ENCODE data around the gene CLEC2B.
"Not testable (repeated sequence)": the region's sequence is repeated elsewhere in the genome, so short reads cannot be mapped to it uniquely, and the experiment has no call there.

Gene CLEC2B

DNA sequence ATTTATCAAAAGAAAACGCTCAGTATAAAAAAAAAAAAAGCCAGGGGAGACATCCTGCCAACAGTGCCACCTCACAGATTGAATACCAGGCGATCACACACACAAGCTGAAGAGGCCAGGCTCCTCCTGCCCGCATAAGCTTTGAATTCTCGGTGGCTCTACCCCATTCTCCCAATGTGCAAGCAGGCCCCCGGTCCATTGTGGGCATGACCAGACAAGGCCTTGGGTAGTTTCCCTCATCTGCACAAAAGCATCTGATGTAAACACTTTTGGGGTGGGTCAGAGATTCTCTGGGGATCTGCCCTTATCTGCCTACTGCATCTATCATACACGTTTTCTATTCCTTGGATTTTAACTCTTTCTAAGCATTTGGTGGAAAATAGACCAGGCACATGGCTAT lies 28.4 kb upstream of the CLEC2B start:
- Histone ChIP-seq H3K36me3 (ENCODE audit: control insufficient read depth, insufficient read depth, low read length) (no peaks in the 10 kb centered on the region), H3K27me3 (ENCODE audit: control insufficient read depth, insufficient read depth, low read length, poor library complexity, severe bottlenecking) (no peaks in the 10 kb centered on the region), H3K4me1 (ENCODE audit: control insufficient read depth, insufficient read depth, low read length) (no peaks in the 10 kb centered on the region), H3K27ac (ENCODE audit: insufficient read depth, low read depth, low read length, poor library complexity, severe bottlenecking) (no peak overlapping the region), H3K4me3 (ENCODE audit: insufficient read depth, low read depth, low read length) (no peak overlapping the region), H3K9me3 (ENCODE audit: control insufficient read depth, low read length) (no peaks in the 10 kb centered on the region)
- WGBS, 2 experiments = 92 to 93% methylated on average over 6 of the region's 6 CpGs

DNA sequence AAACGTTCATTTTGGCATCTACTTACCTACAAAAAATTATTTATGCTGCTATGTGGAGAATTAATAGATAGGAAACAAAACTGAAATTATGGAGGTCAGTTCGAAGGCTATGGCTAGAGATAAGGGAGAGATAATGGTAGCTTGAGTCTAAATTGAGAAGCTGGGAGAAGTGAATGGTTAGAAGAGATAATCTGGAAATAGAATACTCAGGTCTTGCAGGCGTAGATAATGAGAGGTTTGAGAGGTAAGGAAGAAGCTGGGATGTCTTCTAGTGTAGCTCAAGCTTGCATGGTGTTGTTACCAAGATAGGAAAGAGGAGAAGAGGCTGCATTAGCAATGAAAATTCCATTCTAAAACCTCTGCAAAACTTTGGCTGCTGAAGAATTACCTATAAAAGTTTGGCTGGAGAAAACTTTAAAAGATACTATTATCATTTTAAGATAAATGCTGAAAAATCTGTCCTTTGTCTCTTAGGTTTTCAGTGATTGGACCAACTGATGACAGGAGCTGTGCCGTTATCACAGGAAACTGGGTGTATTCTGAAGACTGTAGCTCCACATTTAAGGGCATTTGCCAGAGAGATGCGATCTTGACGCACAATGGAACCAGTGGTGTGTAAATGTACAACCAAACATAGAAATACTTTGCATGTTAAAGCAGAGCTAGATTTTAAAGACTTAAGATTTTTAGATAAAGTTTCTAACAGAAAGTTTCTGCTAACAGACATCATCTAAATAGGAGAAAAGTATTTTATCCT lies 26.2 kb upstream of the CLEC2B start:
- no peak overlapping the region for H3K4me3 ChIP-seq (ENCODE audit: insufficient read depth, low read depth, low read length)
- no peaks in the 10 kb centered on the region for H3K27me3 ChIP-seq (ENCODE audit: control insufficient read depth, insufficient read depth, low read length, poor library complexity, severe bottlenecking)
- H3K9me3 ChIP-seq (ENCODE audit: control insufficient read depth, low read length) = no peaks in the 10 kb centered on the region
- H3K27ac ChIP-seq (ENCODE audit: insufficient read depth, low read depth, low read length, poor library complexity, severe bottlenecking) = no peak overlapping the region
- H3K36me3 ChIP-seq (ENCODE audit: control insufficient read depth, insufficient read depth, low read length) = no peaks in the 10 kb centered on the region
- 93 to 96% methylated on average over 5 to 6 of the region's 6 CpGs for WGBS, 2 experiments
- no peaks in the 10 kb centered on the region for H3K4me1 ChIP-seq (ENCODE audit: control insufficient read depth, insufficient read depth, low read length)

DNA sequence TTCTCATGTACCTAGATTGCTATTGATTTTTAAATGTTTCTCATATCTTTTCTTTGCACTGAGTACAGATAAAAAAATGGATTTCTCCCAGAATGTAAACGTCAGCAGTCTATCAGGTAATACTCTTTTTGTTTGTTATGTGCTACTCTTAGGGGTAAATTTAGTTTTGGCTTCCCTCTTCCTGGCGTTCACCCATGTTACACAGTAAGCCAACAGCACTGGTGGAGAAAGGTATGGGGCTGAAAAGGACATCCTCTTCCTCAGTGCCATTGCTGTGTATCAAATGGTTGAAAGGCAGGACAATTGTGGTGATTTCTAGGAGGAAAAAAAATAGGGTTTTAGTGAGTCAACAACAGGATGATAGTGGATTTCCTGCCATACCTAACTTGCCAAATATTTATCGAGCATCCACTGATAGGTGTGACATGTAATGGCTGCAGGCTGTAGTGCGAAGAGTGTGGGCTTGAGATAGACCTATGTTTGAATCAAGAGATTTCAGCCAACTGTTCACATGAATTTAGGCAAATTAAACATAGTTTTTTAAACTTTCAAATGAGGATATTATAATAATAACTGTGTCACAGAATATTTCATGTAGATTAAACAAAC lies 19.6 kb upstream of the CLEC2B start:
- Histone ChIP-seq H3K4me3 (ENCODE audit: insufficient read depth, low read depth, low read length) (no peak overlapping the region), H3K27me3 (ENCODE audit: control insufficient read depth, insufficient read depth, low read length, poor library complexity, severe bottlenecking) (no peaks in the 10 kb centered on the region), H3K4me1 (ENCODE audit: control insufficient read depth, insufficient read depth, low read length) (no peaks in the 10 kb centered on the region), H3K9me3 (ENCODE audit: control insufficient read depth, low read length) (no peaks in the 10 kb centered on the region), H3K36me3 (ENCODE audit: control insufficient read depth, insufficient read depth, low read length) (no peaks in the 10 kb centered on the region), H3K27ac (ENCODE audit: insufficient read depth, low read depth, low read length, poor library complexity, severe bottlenecking) (no peak overlapping the region)
- 93 to 94% methylated on average over 4 of the region's 4 CpGs for WGBS, 2 experiments

DNA sequence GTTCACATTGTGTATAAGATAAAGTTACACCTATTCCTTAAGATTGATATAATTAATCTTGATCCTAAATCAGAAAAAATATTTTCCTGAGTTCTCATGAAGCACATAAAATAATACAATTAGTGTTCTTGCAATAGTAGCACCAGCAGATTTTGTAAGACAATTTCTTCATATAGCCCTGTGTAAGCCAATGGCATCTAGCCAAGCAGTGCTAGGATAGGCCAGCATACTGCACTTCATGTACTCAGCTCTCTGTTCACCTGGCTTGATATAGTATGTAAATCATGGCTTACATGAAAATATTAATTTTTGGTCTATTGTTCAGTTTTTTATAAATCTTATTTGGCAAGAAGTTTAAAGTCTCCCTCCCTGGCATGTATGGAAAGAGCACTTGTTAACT lies 14.0 kb upstream of the CLEC2B start:
- Histone ChIP-seq H3K4me1 (ENCODE audit: control insufficient read depth, insufficient read depth, low read length) (no peaks in the 10 kb centered on the region), H3K27me3 (ENCODE audit: control insufficient read depth, insufficient read depth, low read length, poor library complexity, severe bottlenecking) (no peaks in the 10 kb centered on the region), H3K4me3 (ENCODE audit: insufficient read depth, low read depth, low read length) (no peak overlapping the region), H3K36me3 (ENCODE audit: control insufficient read depth, insufficient read depth, low read length) (no peaks in the 10 kb centered on the region), H3K9me3 (ENCODE audit: control insufficient read depth, low read length) (no peaks in the 10 kb centered on the region), H3K27ac (ENCODE audit: insufficient read depth, low read depth, low read length, poor library complexity, severe bottlenecking) (no peak overlapping the region)

DNA sequence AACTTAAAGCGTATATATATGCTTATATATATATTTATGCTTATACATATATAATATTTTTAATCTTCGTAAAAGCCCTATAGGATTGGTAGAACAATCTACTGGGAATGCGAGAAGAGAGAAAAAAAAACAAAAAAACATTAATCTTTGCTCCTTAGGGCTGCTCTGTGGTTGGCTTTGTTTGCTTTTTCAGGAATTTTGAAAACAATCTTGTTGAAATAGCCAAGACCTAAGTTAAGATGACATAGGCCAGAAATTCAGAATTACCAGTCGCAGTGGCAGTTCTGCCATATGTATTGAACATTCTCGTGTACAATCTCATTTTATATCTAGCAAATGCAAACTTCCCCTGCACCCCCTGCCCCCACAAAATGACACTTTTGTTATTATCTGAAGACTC lies 12.8 kb upstream of the CLEC2B start:
- H3K36me3 ChIP-seq (ENCODE audit: control insufficient read depth, insufficient read depth, low read length) = no peaks in the 10 kb centered on the region
- H3K27ac ChIP-seq (ENCODE audit: insufficient read depth, low read depth, low read length, poor library complexity, severe bottlenecking) = no peak overlapping the region
- H3K4me3 ChIP-seq (ENCODE audit: insufficient read depth, low read depth, low read length) = no peak overlapping the region
- no peaks in the 10 kb centered on the region for H3K4me1 ChIP-seq (ENCODE audit: control insufficient read depth, insufficient read depth, low read length)
- no peaks in the 10 kb centered on the region for H3K9me3 ChIP-seq (ENCODE audit: control insufficient read depth, low read length)
- H3K27me3 ChIP-seq (ENCODE audit: control insufficient read depth, insufficient read depth, low read length, poor library complexity, severe bottlenecking) = no peaks in the 10 kb centered on the region
- WGBS, 2 experiments = 89 to 98% methylated on average over 2 to 4 of the region's 5 CpGs

DNA sequence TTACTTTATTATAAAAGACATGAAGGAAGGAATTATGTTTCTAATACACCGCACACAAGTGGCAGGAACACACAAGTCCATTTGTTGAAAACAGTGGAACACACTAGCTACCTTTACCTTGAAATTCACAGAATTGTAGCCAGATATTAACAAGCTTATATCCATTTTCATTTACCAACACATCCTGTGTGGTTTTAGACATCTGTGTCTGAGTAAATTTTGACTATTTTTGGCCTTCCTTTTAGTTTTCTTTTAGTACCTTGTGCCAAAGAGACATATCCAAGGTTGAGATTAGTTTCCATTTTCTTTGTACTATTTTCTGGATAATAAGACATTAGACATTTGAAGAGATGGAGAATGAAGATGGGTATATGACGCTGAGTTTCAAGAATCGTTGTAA lies 12.1 kb upstream of the CLEC2B start, which contains the start of gene KLRF2:
Gene KLRF2 (plus strand): TSS at position 244 of the 400 bp plus-strand sequence. CDS start 107 bp downstream, at position 351.
- Histone ChIP-seq H3K9me3 (ENCODE audit: control insufficient read depth, low read length) (no peaks in the 10 kb centered on the region), H3K36me3 (ENCODE audit: control insufficient read depth, insufficient read depth, low read length) (no peaks in the 10 kb centered on the region), H3K4me1 (ENCODE audit: control insufficient read depth, insufficient read depth, low read length) (no peaks in the 10 kb centered on the region), H3K4me3 (ENCODE audit: insufficient read depth, low read depth, low read length) (no peak within 1 kb of the TSS), H3K27me3 (ENCODE audit: control insufficient read depth, insufficient read depth, low read length, poor library complexity, severe bottlenecking) (no peaks in the 10 kb centered on the region), H3K27ac (ENCODE audit: insufficient read depth, low read depth, low read length, poor library complexity, severe bottlenecking) (no peak within 1 kb of the TSS)
- WGBS, 2 experiments = 90 to 91% methylated on average over 2 to 3 of the region's 3 CpGs

DNA sequence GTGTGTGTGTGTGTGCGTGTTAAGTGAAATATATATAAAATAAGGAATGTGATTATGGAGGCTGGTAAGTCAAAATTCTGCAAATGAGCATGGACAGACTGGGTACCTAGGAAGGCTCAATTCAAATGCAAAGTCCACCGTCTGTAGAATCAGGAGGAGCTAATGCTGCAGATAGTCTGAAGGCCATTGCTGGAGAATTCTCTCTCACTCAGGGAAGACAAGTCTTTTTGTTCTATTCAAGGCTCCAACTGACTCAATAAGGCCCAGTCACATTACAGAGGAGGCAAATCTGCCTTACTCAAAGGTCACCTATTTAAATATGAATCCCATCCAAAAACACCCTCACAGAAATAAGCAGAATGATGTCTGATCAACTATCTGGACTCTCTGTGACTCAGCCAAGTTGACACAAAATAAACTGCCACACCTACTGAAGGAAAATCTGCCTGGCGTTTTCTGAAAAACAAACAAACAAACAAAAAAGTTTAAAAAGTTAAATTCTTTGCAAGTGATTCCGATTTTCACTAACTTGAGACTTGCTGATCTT lies 11.5 kb upstream of the CLEC2B start:
- 72 to 78% methylated on average over 4 of the region's 4 CpGs for WGBS, 2 experiments
- no peaks in the 10 kb centered on the region for H3K9me3 ChIP-seq (ENCODE audit: control insufficient read depth, low read length)
- no peak overlapping the region for H3K27ac ChIP-seq (ENCODE audit: insufficient read depth, low read depth, low read length, poor library complexity, severe bottlenecking)
- no peaks in the 10 kb centered on the region for H3K27me3 ChIP-seq (ENCODE audit: control insufficient read depth, insufficient read depth, low read length, poor library complexity, severe bottlenecking)
- H3K4me1 ChIP-seq (ENCODE audit: control insufficient read depth, insufficient read depth, low read length) = no peaks in the 10 kb centered on the region
- H3K36me3 ChIP-seq (ENCODE audit: control insufficient read depth, insufficient read depth, low read length) = no peaks in the 10 kb centered on the region
- H3K4me3 ChIP-seq (ENCODE audit: insufficient read depth, low read depth, low read length) = no peak overlapping the region

DNA sequence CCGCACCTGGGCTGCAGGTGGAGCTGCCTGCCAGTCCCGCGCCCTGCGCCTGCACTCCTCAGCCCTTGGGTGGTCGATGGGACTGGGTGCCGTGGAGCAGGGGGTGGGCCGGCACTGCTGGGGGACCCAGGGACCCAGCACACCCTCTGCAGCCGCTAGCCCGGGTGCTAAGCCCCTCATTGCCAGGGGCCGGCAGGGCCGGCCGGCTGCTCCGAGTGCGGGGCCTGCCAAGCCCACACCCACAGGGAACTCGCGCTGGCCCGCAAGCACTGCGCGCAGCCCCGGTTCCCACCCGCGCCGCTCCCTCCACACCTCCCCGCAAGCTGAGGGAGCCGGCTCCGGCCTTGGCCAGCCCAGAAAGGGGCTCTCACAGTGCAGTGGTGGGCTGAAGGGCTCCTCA lies 7.0 kb upstream of the CLEC2B start:
- H3K36me3 ChIP-seq (ENCODE audit: control insufficient read depth, insufficient read depth, low read length); H3K27me3 ChIP-seq (ENCODE audit: control insufficient read depth, insufficient read depth, low read length, poor library complexity, severe bottlenecking); H3K4me3 ChIP-seq (ENCODE audit: insufficient read depth, low read depth, low read length); H3K9me3 ChIP-seq (ENCODE audit: control insufficient read depth, low read length); H3K27ac ChIP-seq (ENCODE audit: insufficient read depth, low read depth, low read length, poor library complexity, severe bottlenecking); H3K4me1 ChIP-seq (ENCODE audit: control insufficient read depth, insufficient read depth, low read length): not testable (repeated sequence)
- 95 to 97% methylated on average over 26 of the region's 26 CpGs for WGBS, 2 experiments

DNA sequence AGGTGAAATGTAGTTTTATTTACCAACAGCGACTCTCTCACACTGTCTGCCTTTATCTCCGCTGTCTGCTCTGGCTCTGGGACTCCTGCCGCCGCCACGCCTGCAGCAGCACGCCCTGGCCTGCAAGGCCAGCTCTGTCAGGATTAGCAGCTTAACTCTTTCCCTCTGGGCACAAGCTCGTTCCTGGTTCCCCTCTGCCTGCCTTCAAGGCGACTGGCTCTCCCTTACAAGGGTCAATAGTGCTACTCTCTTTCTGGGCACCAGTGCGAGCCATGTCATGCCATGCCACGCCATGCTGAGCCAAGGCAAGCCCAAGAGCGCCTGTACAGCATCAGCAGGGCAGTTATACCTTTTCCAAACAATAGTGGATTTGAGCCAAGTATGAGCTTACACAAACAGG lies 3.6 kb upstream of the CLEC2B start:
- H3K9me3 ChIP-seq (ENCODE audit: control insufficient read depth, low read length) = no peaks in the 10 kb centered on the region
- no peak overlapping the region for H3K27ac ChIP-seq (ENCODE audit: insufficient read depth, low read depth, low read length, poor library complexity, severe bottlenecking)
- H3K36me3 ChIP-seq (ENCODE audit: control insufficient read depth, insufficient read depth, low read length) = no peaks in the 10 kb centered on the region
- 69 to 73% methylated on average over 11 of the region's 11 CpGs for WGBS, 2 experiments
- H3K4me1 ChIP-seq (ENCODE audit: control insufficient read depth, insufficient read depth, low read length) = no peaks in the 10 kb centered on the region
- no peak overlapping the region for H3K4me3 ChIP-seq (ENCODE audit: insufficient read depth, low read depth, low read length)
- H3K27me3 ChIP-seq (ENCODE audit: control insufficient read depth, insufficient read depth, low read length, poor library complexity, severe bottlenecking) = no peaks in the 10 kb centered on the region

DNA sequence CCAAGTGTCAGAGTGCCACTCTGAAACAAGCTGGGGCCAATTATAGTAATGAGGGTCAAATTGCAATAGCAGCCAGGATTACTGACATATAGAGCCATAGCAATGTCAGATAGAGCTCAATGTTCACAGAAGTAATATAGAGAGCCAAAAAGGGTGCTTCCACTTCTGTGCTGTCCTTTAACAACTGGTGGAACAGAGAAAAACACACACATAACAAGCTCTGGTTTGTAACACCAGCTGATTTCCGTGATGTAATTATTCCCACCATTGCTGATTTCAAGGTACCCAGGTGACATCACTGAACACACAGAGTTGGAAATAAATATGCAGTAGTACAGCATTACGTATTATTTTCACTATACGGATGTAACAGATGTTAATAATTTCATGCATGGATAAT lies 3.0 kb upstream of the CLEC2B start:
- H3K36me3 ChIP-seq (ENCODE audit: control insufficient read depth, insufficient read depth, low read length) = no peaks in the 10 kb centered on the region
- H3K9me3 ChIP-seq (ENCODE audit: control insufficient read depth, low read length) = no peaks in the 10 kb centered on the region
- WGBS, 2 experiments = 92 to 99% methylated on average over 1 to 3 of the region's 3 CpGs
- H3K4me1 ChIP-seq (ENCODE audit: control insufficient read depth, insufficient read depth, low read length) = no peaks in the 10 kb centered on the region
- no peak overlapping the region for H3K27ac ChIP-seq (ENCODE audit: insufficient read depth, low read depth, low read length, poor library complexity, severe bottlenecking)
- H3K27me3 ChIP-seq (ENCODE audit: control insufficient read depth, insufficient read depth, low read length, poor library complexity, severe bottlenecking) = no peaks in the 10 kb centered on the region
- no peak overlapping the region for H3K4me3 ChIP-seq (ENCODE audit: insufficient read depth, low read depth, low read length)
